ENCODE measurements around the gene DOK3. TPM values are rescaled to one million over a fixed set of nuclear protein-coding genes. Genes with fewer than 3 reads are reported as not detected.

Gene DOK3
- total RNA-seq, 2 experiments from 2014 or later = 3.7 to 6.0 TPM

DNA sequence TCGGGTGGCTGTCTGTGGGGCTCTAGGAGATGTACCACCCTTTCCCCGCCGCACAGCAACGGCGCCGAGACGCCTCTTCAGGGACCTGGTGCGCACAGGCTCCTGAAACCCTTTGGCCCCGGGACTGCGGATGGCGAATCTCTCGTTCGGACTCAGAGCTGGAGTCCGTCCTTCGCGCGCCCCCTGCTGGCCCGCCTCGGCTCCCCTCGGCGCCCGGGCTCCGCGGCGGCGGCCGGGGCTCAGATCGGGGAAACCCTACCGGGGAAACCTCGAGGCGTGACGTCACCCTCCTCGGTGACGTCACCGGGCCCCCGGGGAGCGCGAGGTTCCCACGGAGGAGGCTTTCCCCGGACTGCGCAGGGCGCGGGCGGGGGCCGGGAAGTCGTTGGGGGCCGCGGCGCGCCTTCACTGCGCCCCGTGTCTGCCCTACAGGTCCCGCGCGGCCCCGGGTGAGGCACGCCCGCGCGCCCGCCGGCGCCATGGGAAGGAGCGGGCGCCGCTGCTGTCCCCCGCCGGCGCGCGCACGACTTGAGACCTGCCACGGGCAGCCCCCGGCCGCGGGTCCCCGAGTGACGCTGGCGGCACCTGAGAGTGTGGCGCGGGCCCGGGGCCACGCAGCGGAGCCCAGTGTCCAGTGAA, 55.1 kb downstream of the DOK3 start:
- Mint-ChIP-seq H3K27ac (peak overlapping the region; percentile 64), H3K4me3 (peak overlapping the region; percentile 85), H3K27me3 (peaks cover 6% of the 10 kb centered on the region), H3K36me3 (no peaks in the 10 kb centered on the region), H3K4me1 (peaks cover 11% of the 10 kb centered on the region), H3K9me3 (no peaks in the 10 kb centered on the region)
- POLR2A ChIA-PET = interaction anchor here (0.7 to 6.8 kb wide), 21 partner anchors 10 to 139 kb away, joined by 3 to 109 read pairs (median 7); partner anchors contain the start of genes GRK6 and PDLIM7
- peak; percentile 98 for DNase-seq
- peak; percentile 51 for ATAC-seq (ENCODE audit: low read depth)

DNA sequence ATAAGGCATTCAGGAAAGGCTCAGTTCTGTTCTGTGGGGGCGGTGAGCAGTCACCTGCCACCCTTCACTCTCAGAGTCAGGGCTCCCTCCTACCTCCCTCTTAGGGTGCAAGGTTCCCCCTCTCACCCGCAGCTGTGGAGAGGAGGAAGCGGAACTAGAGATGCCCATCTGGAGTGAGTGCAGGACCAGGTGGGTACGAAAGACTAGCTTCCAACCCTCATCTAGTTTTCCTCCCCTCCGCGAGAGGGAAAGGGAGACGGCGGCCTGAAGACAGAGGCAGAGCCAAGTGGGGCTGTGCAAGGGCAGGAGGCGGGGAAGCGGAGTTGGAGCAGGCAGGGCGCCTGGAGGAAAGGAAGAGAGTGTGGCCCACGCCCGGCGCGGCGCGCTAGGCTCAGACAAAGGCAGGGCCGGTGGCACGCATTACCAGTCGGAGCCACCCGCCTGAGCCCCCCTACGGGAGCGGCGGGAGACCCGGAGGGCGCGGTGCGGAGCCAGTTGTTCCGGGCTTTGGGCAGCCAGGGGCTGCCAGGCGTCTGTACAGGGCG, 55.7 kb downstream of the DOK3 start:
- H3K27me3 Mint-ChIP-seq = peaks cover 6% of the 10 kb centered on the region
- DNase-seq (no peak), ATAC-seq (ENCODE audit: low read depth) (no peak)
- H3K36me3 Mint-ChIP-seq = no peaks in the 10 kb centered on the region
- peak overlapping the region; percentile 69 for H3K27ac Mint-ChIP-seq
- H3K9me3 Mint-ChIP-seq = no peaks in the 10 kb centered on the region
- POLR2A ChIA-PET = interaction anchor here (0.7 to 6.8 kb wide), 7 partner anchors 9 to 135 kb away, joined by 3 to 109 read pairs (median 30); partner anchors contain the start of gene GRK6
- H3K4me1 Mint-ChIP-seq = peaks cover 11% of the 10 kb centered on the region
- H3K4me3 Mint-ChIP-seq = peak overlapping the region; percentile 85

DNA sequence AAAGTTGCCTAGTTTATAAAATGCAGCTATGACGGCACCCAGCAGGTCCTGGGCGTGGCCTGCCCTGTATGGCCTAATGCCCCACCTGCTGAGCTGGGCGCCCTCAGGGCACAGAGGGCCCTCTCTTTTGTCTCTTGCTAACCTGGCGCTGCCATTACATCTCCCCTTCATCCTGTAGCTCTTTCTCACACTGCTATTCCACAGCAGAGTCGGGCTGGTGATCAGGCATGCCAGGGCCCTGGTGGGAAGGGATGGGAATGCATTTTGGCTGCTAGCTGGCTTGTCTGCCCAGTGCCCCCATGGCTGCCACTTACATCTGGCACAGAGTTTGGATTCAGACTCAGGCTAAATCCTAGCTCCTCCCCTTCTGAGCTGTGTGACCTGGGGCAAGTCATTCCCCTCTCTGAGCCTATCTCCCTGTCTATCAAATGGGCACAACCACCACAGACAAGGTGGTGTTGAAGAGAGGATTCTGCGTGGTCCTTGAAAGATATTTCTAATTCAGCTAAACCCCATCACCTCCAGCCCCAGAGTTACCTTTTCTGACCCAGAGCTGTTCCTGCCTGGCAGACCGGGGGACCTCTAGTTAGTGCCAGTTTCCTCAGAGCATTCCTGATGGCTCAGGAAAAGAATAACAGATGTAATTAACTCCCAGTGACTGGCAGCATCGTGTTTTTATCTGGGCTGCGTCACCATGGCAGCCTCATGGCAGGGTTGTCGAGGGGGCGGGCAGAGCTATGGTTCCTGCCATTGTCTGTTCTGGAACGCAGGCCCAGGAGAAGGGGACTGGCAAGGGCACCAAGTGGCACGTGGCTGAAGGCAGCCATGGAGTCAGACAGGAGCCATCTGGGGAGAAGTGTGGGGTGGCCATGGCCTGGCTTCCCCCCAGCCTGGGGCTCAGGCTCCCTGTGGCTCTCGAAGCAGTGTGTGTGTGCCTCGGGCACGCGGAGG, 56.7 kb downstream of the DOK3 start:
- peak overlapping the region; percentile 32 for H3K4me3 Mint-ChIP-seq
- peaks cover 17% of the 10 kb centered on the region for H3K4me1 Mint-ChIP-seq
- POLR2A ChIA-PET = interaction anchor here (0.8 to 6.8 kb wide), 6 partner anchors 8 to 63 kb away, joined by 3 to 109 read pairs (median 6); no protein-coding TSS in a partner anchor
- H3K27ac Mint-ChIP-seq = no peak overlapping the region
- DNase-seq (no peak), ATAC-seq (ENCODE audit: low read depth) (no peak)
- no peaks in the 10 kb centered on the region for H3K9me3 Mint-ChIP-seq
- peaks cover 6% of the 10 kb centered on the region for H3K27me3 Mint-ChIP-seq
- no peaks in the 10 kb centered on the region for H3K36me3 Mint-ChIP-seq

Other genes with a start within 250 kb of the DOK3 start
- gene RAB24, start 206.1 kb downstream of the DOK3 start, total RNA-seq = 10 to 100 TPM; 39.0 to 46.6 TPM
- gene PRELID1, start 206.0 kb downstream of the DOK3 start, total RNA-seq = 100 to 1,000 TPM; 104 TPM
- 10 to 100 TPM; 85.0 to 94.0 TPM for gene MXD3, start 197.9 kb downstream of the DOK3 start, total RNA-seq
- gene LMAN2, start 158.2 kb downstream of the DOK3 start, total RNA-seq = 100 to 1,000 TPM; 110 to 116 TPM
- 100 to 1,000 TPM; 113 to 124 TPM for gene RGS14, start 151.9 kb downstream of the DOK3 start, total RNA-seq
- gene SLC34A1, start 125.4 kb downstream of the DOK3 start, total RNA-seq = 1 to 10 TPM; 1.9 to 2.1 TPM
- not detected for gene PFN3, start 109.2 kb downstream of the DOK3 start, total RNA-seq
- 1 to 10 TPM; 2.2 to 2.8 TPM for gene F12, start 100.3 kb downstream of the DOK3 start, total RNA-seq
- gene GRK6, start 83.2 kb downstream of the DOK3 start, total RNA-seq = 100 to 1,000 TPM; 181 to 186 TPM
- 10 to 100 TPM; 10.0 to 10.6 TPM for gene PRR7, start 63.0 kb downstream of the DOK3 start, total RNA-seq
- gene DBN1, start 36.2 kb downstream of the DOK3 start, total RNA-seq = 10 to 100 TPM; 82.5 to 87.0 TPM
- gene PDLIM7, start 12.2 kb downstream of the DOK3 start, total RNA-seq = 10 to 100 TPM; 51.6 to 60.6 TPM
- 100 to 1,000 TPM; 132 to 135 TPM for gene DDX41, start 7.1 kb upstream of the DOK3 start, total RNA-seq
- gene FAM193B, start 44.7 kb upstream of the DOK3 start, total RNA-seq = 100 to 1,000 TPM; 142 to 153 TPM
- gene TMED9, start 82.4 kb upstream of the DOK3 start, total RNA-seq = 10 to 100 TPM; 81.0 to 83.2 TPM
- 10 to 100 TPM; 26.2 to 28.5 TPM for gene B4GALT7, start 90.3 kb upstream of the DOK3 start, total RNA-seq

All from activated naive CD8-positive, alpha-beta T cell treated with anti-CD3 and anti-CD28 coated beads, Interleukin-2, amount 10 ng/mL, durations not matched to agents 7 days and 5 days (primary cell).